RCC 7860 (cell line): ENCODE results near the gene PDLIM5.
"Not testable (repeated sequence)": the region's sequence is repeated elsewhere in the genome, so short reads cannot be mapped to it uniquely, and the experiment has no call there.

ENCODE experiments used
- DNase-seq: peaks from one replicate; pipeline ENCODE4 v3.0.0-alpha.2; 2015; ENCODE audit warnings: low spot score
- FAIRE-seq: peaks from 2 replicates; lab custom pipeline; 2012; peaks lifted over from hg19 to GRCh38; lab: Jason Lieb, UNC

The PDLIM5 gene

GRCh38 chr4:94639298-94639697 is 187.6 kb downstream of the PDLIM5 start:
- FAIRE-seq, result no peak
- DNase-seq, result no peak

- no peak for DNase-seq
- FAIRE-seq, result no peak
These were observed 188.4 kb downstream of the PDLIM5 start for GRCh38 chr4:94640151-94640550.

- peak; percentile 98 for FAIRE-seq
- DNase-seq, result peak; percentile 84
These were observed 190.2 kb downstream of the PDLIM5 start for GRCh38 chr4:94641702-94642560.

- peak; percentile 42 for DNase-seq
- FAIRE-seq, result no peak
These were observed 190.8 kb downstream of the PDLIM5 start for GRCh38 chr4:94642561-94642866.

- no peak for DNase-seq
- no peak for FAIRE-seq
These were observed 197.0 kb downstream of the PDLIM5 start for GRCh38 chr4:94648699-94649098.

- FAIRE-seq (no peak), DNase-seq (no peak)
These were observed 197.8 kb downstream of the PDLIM5 start for GRCh38 chr4:94649381-94650133.

- FAIRE-seq, result no peak
- no peak for DNase-seq
These were observed 198.4 kb downstream of the PDLIM5 start for GRCh38 chr4:94650134-94650495.

- no peak for DNase-seq
- no peak for FAIRE-seq
These were observed 198.9 kb downstream of the PDLIM5 start for GRCh38 chr4:94650690-94651089.

GRCh38 chr4:94653095-94653649 is 201.4 kb downstream of the PDLIM5 start:
- DNase-seq, result no peak
- no peak for FAIRE-seq

GRCh38 chr4:94653984-94654609 is 202.4 kb downstream of the PDLIM5 start:
- no peak for DNase-seq
- FAIRE-seq, result no peak

- FAIRE-seq (no peak), DNase-seq (no peak)
These were observed 203.0 kb downstream of the PDLIM5 start for GRCh38 chr4:94654714-94655113.

- FAIRE-seq (no peak), DNase-seq (no peak)
These were observed 208.9 kb downstream of the PDLIM5 start for GRCh38 chr4:94660614-94661013.

GRCh38 chr4:94665021-94665420 is 213.3 kb downstream of the PDLIM5 start:
- not testable (repeated sequence) for FAIRE-seq, DNase-seq

- FAIRE-seq (no peak), DNase-seq (no peak)
These were observed 214.0 kb downstream of the PDLIM5 start for GRCh38 chr4:94665500-94666404.

- FAIRE-seq (no peak), DNase-seq (no peak)
These were observed 217.0 kb downstream of the PDLIM5 start for GRCh38 chr4:94668724-94669123.

- FAIRE-seq, result no peak
- no peak for DNase-seq
These were observed 218.2 kb downstream of the PDLIM5 start for GRCh38 chr4:94669672-94670664.

GRCh38 chr4:94671113-94671512 is 219.4 kb downstream of the PDLIM5 start:
- FAIRE-seq, result no peak
- DNase-seq, result no peak

- FAIRE-seq (no peak), DNase-seq (no peak)
These were observed 222.2 kb downstream of the PDLIM5 start for GRCh38 chr4:94673961-94674360.

- DNase-seq (no peak), FAIRE-seq (no peak)
These were observed 225.2 kb downstream of the PDLIM5 start for GRCh38 chr4:94676970-94677369.
